A549 (cell line): ENCODE data around the gene COL19A1. TPM values are rescaled to one million over a fixed set of nuclear protein-coding genes. Genes with fewer than 3 reads are reported as not detected.
"Not testable (repeated sequence)": the region's sequence is repeated elsewhere in the genome, so short reads cannot be mapped to it uniquely, and the experiment has no call there.

Source experiments
- ATAC-seq, 2 experiments: fragments of 200-7000 bp in 1 of 2; fragments of >200 bp in 1 of 2; cut with Nextera tagmentation in 1 of 2; cut with Tn5 transposase in 1 of 2; 3 replicates each; pipeline versions ENCODE4 v1.8.0 to v1.9.1; 2018 to 2020; ENCODE audit warnings: mild to moderate bottlenecking in 1 of 2, moderate library complexity in 1 of 2
- CTCF ChIA-PET: fragments of 300-600 bp; sonication (Branson Sonifier 250); formaldehyde crosslinking; extraction: SDS; loops from one replicate; lab custom pipeline; 2021; ENCODE audit warnings: antibody characterized with exemption, inconsistent platforms; lab: Yijun Ruan, JAX
- POLR2A ChIA-PET: fragments of 350-600 bp; formaldehyde crosslinking; extraction: SDS; loops from one replicate; lab custom pipeline; 2021; ENCODE audit warnings: antibody characterized with exemption, inconsistent platforms; lab: Yijun Ruan, JAX
- DNase-seq, 2 experiments: peaks; one replicate each; pipeline versions ENCODE4 v3.0.0 to v3.0.0-alpha.2; 2011 to 2016; ENCODE audit warnings: low read depth in 1 of 2, low spot score in 1 of 2
- FAIRE-seq: peaks from 2 replicates; lab custom pipeline; 2011; peaks lifted over from hg19 to GRCh38; lab: Jason Lieb, UNC
- H3K27ac ChIP-seq, 2 experiments: fragments of >200 bp; sonication (Bioruptor Twin); formaldehyde crosslinking; 3 replicates each; pipeline ENCODE4 v1.5.1; 2016 to 2017
- H3K4me1 ChIP-seq: fragments of >200 bp; sonication (Bioruptor Twin); formaldehyde crosslinking; 3 replicates; pipeline ENCODE4 v1.6.1; 2016
- H3K4me2 ChIP-seq: fragments of >200 bp; sonication (Bioruptor Twin); formaldehyde crosslinking; 3 replicates; pipeline ENCODE4 v1.6.1; 2016
- H3K4me3 ChIP-seq: fragments of >200 bp; sonication (Bioruptor Twin); formaldehyde crosslinking; 3 replicates; pipeline ENCODE4 v1.5.1; 2016
- H3K9me3 ChIP-seq: fragments of >200 bp; sonication (Bioruptor Twin); formaldehyde crosslinking; 3 replicates; pipeline ENCODE4 v1.6.1; 2016
- ATOH8 ChIP-seq: fragments of 250-450 bp; sonication (Bioruptor Pico); IDR thresholded peaks from 2 replicates; pipeline ENCODE4 v1.5.0; 2020; ENCODE audit warnings: low read depth, mild to moderate bottlenecking, moderate library complexity
- CBX8 ChIP-seq: fragments of 200-600 bp; sonication (generic); IDR thresholded peaks from 2 replicates; pipeline ENCODE4 v1.6.1; 2016
- CHD2 ChIP-seq: fragments of 150-350 bp; IDR thresholded peaks from 2 replicates; pipeline ENCODE4 v1.6.1; 2014; ENCODE audit warnings: low read length; ENCODE audit not compliant: partially characterized antibody
- EHF ChIP-seq: fragments of 250-450 bp; sonication (Bioruptor Pico); IDR thresholded peaks from 2 replicates; pipeline ENCODE4 v1.5.0; 2020; ENCODE audit warnings: mild to moderate bottlenecking
- EHMT2 ChIP-seq: fragments of 200-600 bp; sonication (generic); IDR thresholded peaks from 2 replicates; pipeline ENCODE4 v1.6.1; 2016; ENCODE audit warnings: antibody characterized with exemption, low read depth, mild to moderate bottlenecking, moderate library complexity
- EP300 ChIP-seq, 2 experiments: fragments of >200 bp; sonication (Bioruptor Twin); formaldehyde crosslinking; IDR thresholded peaks; 2 replicates in 1 of 2; 3 replicates in 1 of 2; pipeline ENCODE4 v1.6.1; 2016 to 2017
- ESRRA ChIP-seq: fragments of 150-350 bp; IDR thresholded peaks from 2 replicates; pipeline ENCODE4 v1.6.1; 2014; ENCODE audit warnings: mild to moderate bottlenecking, low read length, borderline replicate concordance
- FOSB ChIP-seq: fragments of 250-450 bp; sonication (Bioruptor Pico); IDR thresholded peaks from 2 replicates; pipeline ENCODE4 v1.5.0; 2020; ENCODE audit warnings: mild to moderate bottlenecking, moderate library complexity
- FOSL2 ChIP-seq, 2 experiments: fragments of 450-650 bp in 1 of 2; fragments of >200 bp in 1 of 2; sonication (Bioruptor Twin) in 1 of 2; formaldehyde crosslinking; IDR thresholded peaks; 2 replicates each; pipeline versions ENCODE4 v1.5.0 to v1.6.1; 2016 to 2020; ENCODE audit warnings: mild to moderate bottlenecking in 1 of 2, moderate library complexity in 1 of 2
- HEYL ChIP-seq: fragments of 250-450 bp; sonication (Bioruptor Pico); IDR thresholded peaks from 2 replicates; pipeline ENCODE4 v1.8.0; 2021; ENCODE audit warnings: mild to moderate bottlenecking, moderate library complexity
- JUN ChIP-seq, 2 experiments: fragments of >200 bp; sonication (Bioruptor Twin); formaldehyde crosslinking; IDR thresholded peaks; 2 replicates in 1 of 2; 3 replicates in 1 of 2; pipeline ENCODE4 v1.6.1; 2016 to 2017
- JUNB ChIP-seq: fragments of >200 bp; sonication (Bioruptor Twin); formaldehyde crosslinking; IDR thresholded peaks from 2 replicates; pipeline ENCODE4 v1.6.1; 2016
- KDM1A ChIP-seq: fragments of 200-600 bp; sonication (generic); IDR thresholded peaks from 2 replicates; pipeline ENCODE4 v1.6.1; 2016; ENCODE audit warnings: low read depth, mild to moderate bottlenecking
- MAFK ChIP-seq: fragments of 450-650 bp; IDR thresholded peaks from 2 replicates; pipeline ENCODE4 v1.6.1; 2014; ENCODE audit not compliant: partially characterized antibody
- MAZ ChIP-seq: fragments of 150-350 bp; IDR thresholded peaks from 2 replicates; pipeline ENCODE4 v1.6.1; 2014; ENCODE audit warnings: antibody characterized with exemption, low read depth, low read length, borderline replicate concordance
- MYC ChIP-seq: IDR thresholded peaks from 2 replicates; pipeline ENCODE4 v1.6.1; 2012; ENCODE audit warnings: mild to moderate bottlenecking, inconsistent platforms, low read length, improper control_type of control experiment, borderline replicate concordance
- NFE2L2 ChIP-seq: fragments of 150-350 bp; conservative IDR thresholded peaks from 2 replicates; pipeline ENCODE4 v1.6.1; 2014; ENCODE audit warnings: low read length
- PBX3 ChIP-seq: IDR thresholded peaks from 2 replicates; pipeline ENCODE4 v1.6.1; 2012
- RAD21 ChIP-seq, 2 experiments: fragments of >200 bp in 1 of 2; sonication (Bioruptor Twin) in 1 of 2; formaldehyde crosslinking in 1 of 2; IDR thresholded peaks in 1 of 2; conservative IDR thresholded peaks in 1 of 2; 2 replicates in 1 of 2; 3 replicates in 1 of 2; pipeline ENCODE4 v1.6.1; 2012 to 2018; ENCODE audit warnings: inconsistent platforms in 1 of 2
- RARB ChIP-seq: fragments of 250-450 bp; sonication (Bioruptor Pico); IDR thresholded peaks from 2 replicates; pipeline ENCODE4 v1.8.0; 2021; ENCODE audit warnings: mild to moderate bottlenecking, moderate library complexity
- RCOR1 ChIP-seq: fragments of 150-350 bp; IDR thresholded peaks from 2 replicates; pipeline ENCODE4 v1.6.1; 2014; ENCODE audit warnings: antibody characterized with exemption, low read length, low read depth
- SREBF2 ChIP-seq: fragments of 450-650 bp; IDR thresholded peaks from 2 replicates; pipeline ENCODE4 v1.6.1; 2014; ENCODE audit warnings: mild to moderate bottlenecking, moderate library complexity
- TFCP2L1 ChIP-seq: fragments of 250-450 bp; sonication (Bioruptor Pico); IDR thresholded peaks from 2 replicates; pipeline ENCODE4 v1.5.0; 2021; ENCODE audit warnings: mild to moderate bottlenecking
- ZC3H11A ChIP-seq: fragments of 450-650 bp; IDR thresholded peaks from 2 replicates; pipeline ENCODE4 v1.6.1; 2014; ENCODE audit warnings: antibody characterized with exemption, mild to moderate bottlenecking
- ZFP36 ChIP-seq: fragments of 450-650 bp; IDR thresholded peaks from 2 replicates; pipeline ENCODE4 v1.6.1; 2014; ENCODE audit warnings: borderline replicate concordance; ENCODE audit not compliant: partially characterized antibody
- ZNF302 ChIP-seq: fragments of 250-450 bp; sonication (Bioruptor Pico); IDR thresholded peaks from 2 replicates; pipeline ENCODE4 v1.9.0; 2021; ENCODE audit warnings: inconsistent platforms, mild to moderate bottlenecking, moderate library complexity
- WGBS: methylation state at CpG from one replicate; pipeline ENCODE4 v1.1.6; 2017; ENCODE audit errors: missing lambda C conversion rate; 5-methylcytosine and 5-hydroxymethylcytosine counted together
- polyA plus RNA-seq, 4 experiments: library from polyadenylated mRNA; depleted of rRNA in 3 of 4; stranded (reverse); fragments of >200 nt; fragmentation: RNase III in 1 of 4; extraction: RNeasy Plus Mini Kit Qiagen cat#74134 plus additional on column Dnase treatment in 1 of 4; gene quantifications; 2 replicates in 3 of 4; 3 replicates in 1 of 4; pipeline ENCODE4 v1.2.3, GENCODE V29; 2011 to 2017
- TF ChIP-seq, protein P1 (sequence below): IDR thresholded peaks from 2 replicates; pipeline ENCODE4 v1.6.1; 2012; ENCODE audit warnings: low read depth, borderline replicate concordance
- TF ChIP-seq, protein P2 (sequence below): fragments of >200 bp; sonication (Bioruptor Twin); formaldehyde crosslinking; IDR thresholded peaks from 2 replicates; pipeline ENCODE4 v1.6.1; 2016

Gene COL19A1
- polyA plus RNA-seq, 2 of the 4 experiments (the other 2 are of a cell fraction) = not detected

- no peak overlapping the region for H3K4me2 ChIP-seq
- POLR2A ChIA-PET = no interaction called here
- CTCF ChIA-PET = interaction anchor here (0.7 kb wide), 1 partner anchor 849 kb away, joined by 3 read pairs; no protein-coding TSS in a partner anchor
- H3K4me3 ChIP-seq = no peak overlapping the region
- FAIRE-seq (no peak), DNase-seq (no peak), ATAC-seq (no peak)
- TF ChIP-seq TFCP2L1 (CRISPR knock-in tag) (no peak), KDM1A (no peak), PBX3 (no peak), ATOH8 (CRISPR knock-in tag) (no peak), MAFK (no peak), NFE2L2 (no peak), ZFP36 (no peak), SREBF2 (no peak), MAZ (no peak)
- TF ChIP-seq, protein P1, sequence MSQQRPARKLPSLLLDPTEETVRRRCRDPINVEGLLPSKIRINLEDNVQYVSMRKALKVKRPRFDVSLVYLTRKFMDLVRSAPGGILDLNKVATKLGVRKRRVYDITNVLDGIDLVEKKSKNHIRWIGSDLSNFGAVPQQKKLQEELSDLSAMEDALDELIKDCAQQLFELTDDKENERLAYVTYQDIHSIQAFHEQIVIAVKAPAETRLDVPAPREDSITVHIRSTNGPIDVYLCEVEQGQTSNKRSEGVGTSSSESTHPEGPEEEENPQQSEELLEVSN = no peak
- TF ChIP-seq, protein P2, sequence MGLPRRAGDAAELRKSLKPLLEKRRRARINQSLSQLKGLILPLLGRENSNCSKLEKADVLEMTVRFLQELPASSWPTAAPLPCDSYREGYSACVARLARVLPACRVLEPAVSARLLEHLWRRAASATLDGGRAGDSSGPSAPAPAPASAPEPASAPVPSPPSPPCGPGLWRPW = no peak
- H3K27ac ChIP-seq = no peak overlapping the region
- H3K4me1 ChIP-seq = no peaks in the 10 kb centered on the region
- H3K9me3 ChIP-seq = no peaks in the 10 kb centered on the region
- WGBS = 7% methylated on average over 3 of the region's 3 CpGs
These were observed 91.7 kb downstream of the COL19A1 start for GRCh38 chr6:69957985-69958559.

- no peak overlapping the region for H3K27ac ChIP-seq
- FAIRE-seq = no peak
These were observed 92.6 kb downstream of the COL19A1 start for GRCh38 chr6:69958978-69959377.

GRCh38 chr6:69965974-69966373 is 99.6 kb downstream of the COL19A1 start:
- CTCF ChIA-PET, POLR2A ChIA-PET, DNase-seq, H3K4me1 ChIP-seq, ATAC-seq, H3K27ac ChIP-seq, FAIRE-seq, H3K4me3 ChIP-seq, H3K9me3 ChIP-seq, H3K4me2 ChIP-seq: not testable (repeated sequence)
- WGBS = 77% methylated on average over 5 of the region's 16 CpGs

More at GRCh38 chr6:69958978-69959377, 92.6 kb downstream of the COL19A1 start:
- POLR2A ChIA-PET = no interaction called here
- H3K4me3 ChIP-seq = no peak overlapping the region
- H3K4me1 ChIP-seq = no peaks in the 10 kb centered on the region
- WGBS = 8% methylated on average over 1 of the region's 1 CpG
- no peaks in the 10 kb centered on the region for H3K9me3 ChIP-seq
- no peak for TF ChIP-seq ESRRA
- no peak for TF ChIP-seq RARB
- TF ChIP-seq PBX3 = no peak
- no peak for TF ChIP-seq FOSB
- no peak for TF ChIP-seq EP300 (IDR thresholded peaks at IDR 0.05)
- DNase-seq (no peak), ATAC-seq (no peak)
- no peak overlapping the region for H3K4me2 ChIP-seq
- CTCF ChIA-PET = no interaction called here

DNA sequence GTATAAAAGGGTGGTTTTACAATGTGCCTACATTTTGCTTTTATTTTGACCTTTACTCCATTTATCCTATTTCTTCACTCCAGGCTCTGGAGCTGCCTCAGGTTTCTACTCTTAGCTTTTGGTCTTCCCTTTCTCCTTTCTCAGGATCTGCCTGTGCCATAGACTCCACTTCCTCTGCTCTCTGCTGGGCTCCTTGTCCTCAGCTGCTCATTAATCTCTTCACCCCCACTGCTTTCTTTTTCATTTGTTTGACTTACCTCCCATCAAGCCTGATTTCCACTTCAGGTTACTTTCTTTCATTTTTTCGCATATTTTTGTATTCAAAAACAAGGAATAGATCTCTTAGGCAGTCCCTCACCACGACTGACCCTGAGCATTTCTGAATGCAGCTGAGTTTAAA is 106.8 kb downstream of the COL19A1 start:
- ATAC-seq (no peak), FAIRE-seq (no peak), DNase-seq (no peak)
- Histone ChIP-seq H3K4me3 (no peak overlapping the region), H3K27ac (no peak overlapping the region), H3K4me2 (no peak overlapping the region), H3K9me3 (no peaks in the 10 kb centered on the region), H3K4me1 (no peaks in the 10 kb centered on the region)
- WGBS = 0% methylated on average over 2 of the region's 2 CpGs
- ChIA-PET CTCF (no interaction called here), POLR2A (no interaction called here)
- TF ChIP-seq EHMT2 (no peak), FOSL2 (IDR thresholded peaks at IDR 0.05) (no peak), FOSL2 (CRISPR knock-in tag; IDR thresholded peaks at IDR 0.05) (no peak), RAD21 (conservative IDR thresholded peaks at IDR 0.05 in 1 of 2, IDR thresholded peaks at IDR 0.05 in 1 of 2) (no peak), SREBF2 (no peak), EHF (CRISPR knock-in tag) (no peak), CHD2 (no peak), FOSB (no peak), CBX8 (no peak), JUNB (no peak), EP300 (IDR thresholded peaks at IDR 0.05) (no peak), RCOR1 (no peak), NFE2L2 (no peak), ZC3H11A (no peak), KDM1A (no peak), ZNF302 (CRISPR knock-in tag) (no peak), HEYL (CRISPR knock-in tag) (no peak), JUN (IDR thresholded peaks at IDR 0.05) (no peak), MYC (no peak)
